HG03469 (cell line): ENCODE measurements around the gene FBN1.
A peak's percentile ranks its signal among the peaks of the same experiment; 100 is the strongest.

Experiments used
- ATAC-seq: cut with Tn5 transposase; IDR thresholded peaks from one replicate; pipeline ENCODE4 v1.9.1; 2021; ENCODE audit warnings: mild to moderate bottlenecking, moderate library complexity, moderate number of reproducible peaks; ENCODE audit not compliant: unreplicated experiment

Gene FBN1

GRCh38 chr15:48440084-48440483 is 205.4 kb downstream of the FBN1 start:
- ATAC-seq = no peak

- ATAC-seq = no peak
Observed at GRCh38 chr15:48437178-48437577, 208.3 kb downstream of the FBN1 start.

- no peak for ATAC-seq
Observed at GRCh38 chr15:48435321-48435720, 210.2 kb downstream of the FBN1 start.

- peak; percentile 92 for ATAC-seq
Observed at GRCh38 chr15:48433226-48433886, 212.2 kb downstream of the FBN1 start.

GRCh38 chr15:48432688-48433087 is 212.8 kb downstream of the FBN1 start:
- no peak for ATAC-seq

- ATAC-seq = no peak
Observed at GRCh38 chr15:48427960-48428547, 217.5 kb downstream of the FBN1 start.

GRCh38 chr15:48427479-48427878 is 218.0 kb downstream of the FBN1 start:
- ATAC-seq = no peak

GRCh38 chr15:48426941-48427340 is 218.6 kb downstream of the FBN1 start:
- ATAC-seq = no peak

GRCh38 chr15:48426044-48426443 is 219.5 kb downstream of the FBN1 start:
- no peak for ATAC-seq

GRCh38 chr15:48425051-48425450 is 220.5 kb downstream of the FBN1 start:
- ATAC-seq = no peak

- no peak for ATAC-seq
Observed at GRCh38 chr15:48423896-48424475, 221.5 kb downstream of the FBN1 start.

GRCh38 chr15:48423342-48423741 is 222.2 kb downstream of the FBN1 start:
- ATAC-seq = no peak

GRCh38 chr15:48422401-48422800 is 223.1 kb downstream of the FBN1 start:
- no peak for ATAC-seq

- no peak for ATAC-seq
Observed at GRCh38 chr15:48421362-48421761, 224.1 kb downstream of the FBN1 start.

- ATAC-seq = no peak
Observed at GRCh38 chr15:48419896-48420295, 225.6 kb downstream of the FBN1 start.

- no peak for ATAC-seq
Observed at GRCh38 chr15:48418343-48418742, 227.2 kb downstream of the FBN1 start.

- no peak for ATAC-seq
Observed at GRCh38 chr15:48416301-48416700, 229.2 kb downstream of the FBN1 start.

- ATAC-seq = no peak
Observed at GRCh38 chr15:48415036-48415886, 230.2 kb downstream of the FBN1 start.

- no peak for ATAC-seq
Observed at GRCh38 chr15:48414015-48414414, 231.5 kb downstream of the FBN1 start.

- no peak for ATAC-seq
Observed at GRCh38 chr15:48413304-48413703, 232.2 kb downstream of the FBN1 start.

- no peak for ATAC-seq
Observed at GRCh38 chr15:48411971-48412591, 233.4 kb downstream of the FBN1 start.
